Kidney (tissue), 14 donors: ENCODE measurements around the gene C14orf132. TPM values are rescaled to one million over a fixed set of nuclear protein-coding genes. Genes with fewer than 3 reads are reported as not detected.

Source experiments
- DNase-seq, 5 donors: peaks; one replicate each; pipeline ENCODE4 v3.0.0-alpha.2; 2013 to 2020
- FAIRE-seq: peaks from 2 replicates; lab custom pipeline; 2012; peaks lifted over from hg19 to GRCh38; lab: Jason Lieb, UNC
- H3K27ac ChIP-seq, 2 donors: one replicate each; pipeline ENCODE4 v1.7.0; 2013; ENCODE audit warnings: low read depth in 2 of 2, low read length in 2 of 2, inconsistent platforms in 1 of 2
- H3K27me3 ChIP-seq: one replicate; pipeline ENCODE4 v1.7.1; 2013; ENCODE audit warnings: low read length, inconsistent platforms; ENCODE audit not compliant: control insufficient read depth, insufficient read depth
- H3K36me3 ChIP-seq, 3 donors: one replicate each; pipeline versions ENCODE4 v1.7.0 to v1.7.1; 2013; ENCODE audit warnings: low read length in 3 of 3, control low read depth in 1 of 3, inconsistent platforms in 1 of 3; ENCODE audit not compliant: insufficient read depth in 3 of 3, control insufficient read depth in 2 of 3
- H3K4me1 ChIP-seq, 3 donors: one replicate each; pipeline versions ENCODE4 v1.7.0 to v1.7.1; 2013; ENCODE audit warnings: low read length in 3 of 3, inconsistent platforms in 1 of 3, low read depth in 1 of 3; ENCODE audit not compliant: control insufficient read depth in 2 of 3, insufficient read depth in 2 of 3
- H3K4me3 ChIP-seq, 3 donors: one replicate each; pipeline versions ENCODE4 v1.7.0 to v1.8.1; 2013; ENCODE audit warnings: low read length in 3 of 3, control low read depth in 1 of 3, inconsistent platforms in 1 of 3
- H3K9ac ChIP-seq, 3 donors: one replicate each; pipeline versions ENCODE4 v1.7.0 to v1.7.1; 2013; ENCODE audit warnings: low read length in 3 of 3, control low read depth in 1 of 3, inconsistent platforms in 1 of 3
- H3K9me3 ChIP-seq, 3 donors: one replicate each; pipeline versions ENCODE4 v1.7.0 to v1.7.1; 2013; ENCODE audit warnings: low read length in 3 of 3, control low read depth in 1 of 3, inconsistent platforms in 1 of 3; ENCODE audit not compliant: control insufficient read depth in 2 of 3, insufficient read depth in 1 of 3
- CTCF ChIP-seq: IDR thresholded peaks from 3 replicates; pipeline ENCODE4 v1.5.1; 2012; ENCODE audit warnings: mild to moderate bottlenecking, moderate library complexity, borderline replicate concordance; ENCODE audit not compliant: insufficient read depth; ENCODE audit errors: extremely low read depth
- intact Hi-C: fragments of 100-400 bp; cut with DNase I; formaldehyde crosslinking; loops from one replicate; pipeline ENCODE4 v1.11.1; 2022
- polyA plus RNA-seq: library from polyadenylated mRNA; stranded (reverse); fragments of 350-450 nt; fragmentation: Illumina TruSeq; extraction: RNeasy Lipid Tissue Mini Kit (QIAGEN cat#74804); gene quantifications from one replicate; pipeline ENCODE4 v1.2.3, GENCODE V29; 2014; ENCODE audit warnings: low read depth, low replicate concordance; ENCODE audit not compliant: insufficient read depth
- total RNA-seq: library from RNA; stranded (reverse); fragmentation: NEBNext Ultra II Directional; extraction: Animal tissue kit (Norgen Biotek cat#: 25700); gene quantifications from one replicate; pipeline ENCODE4 v1.2.1, GENCODE V29; 2021
- donor health status: control.
- donor health status: control.
- donor health status: control.
- donor health status: control.
- donor health status: control.
- donor health status: DM: yes; HTN: yes; CAD: no.
- donor health status: Normal renal cell carcinoma (clear cell type).

C14orf132 gene
- total and polyA plus RNA-seq, 2 donors from 2014 or later, result 6.0 to 17.5 TPM

GRCh38 chr14:96104469-96105057 lies 65.4 kb downstream of the C14orf132 start:
- TF ChIP-seq CTCF, result no peak
- intact Hi-C loops, result no loop called here
- Histone ChIP-seq H3K36me3 (no peaks in the 10 kb centered on the region), H3K27ac (peak overlapping the region; percentile 63 to 70), H3K9me3 (no peaks in the 10 kb centered on the region), H3K27me3 (no peaks in the 10 kb centered on the region), H3K4me1 (peaks cover 0 to 9% (median 7%) of the 10 kb centered on the region in 3 donors), H3K4me3 (no peak overlapping the region), H3K9ac (peak overlapping the region in 1 of 3 donors; percentile 19)
- FAIRE-seq, result no peak
- DNase-seq, result peak; percentile 84 to 94 (median 89)

- H3K4me1 ChIP-seq, result peaks cover 0 to 9% (median 7%) of the 10 kb centered on the region in 3 donors
- no peak overlapping the region for H3K4me3 ChIP-seq
- H3K9ac ChIP-seq, result peak overlapping the region in 1 of 3 donors; percentile 19
- intact Hi-C loops, result no loop called here
- no peak for FAIRE-seq
- no peaks in the 10 kb centered on the region for H3K27me3 ChIP-seq
- no peaks in the 10 kb centered on the region for H3K36me3 ChIP-seq
- TF ChIP-seq CTCF, result no peak
- H3K9me3 ChIP-seq, result no peaks in the 10 kb centered on the region
- peak in 1 of 5 donors; percentile 49 for DNase-seq
- H3K27ac ChIP-seq, result peak overlapping the region in 1 of 2 donors; percentile 62
Measured at GRCh38 chr14:96105089-96105925, 66.1 kb downstream of the C14orf132 start.

DNA sequence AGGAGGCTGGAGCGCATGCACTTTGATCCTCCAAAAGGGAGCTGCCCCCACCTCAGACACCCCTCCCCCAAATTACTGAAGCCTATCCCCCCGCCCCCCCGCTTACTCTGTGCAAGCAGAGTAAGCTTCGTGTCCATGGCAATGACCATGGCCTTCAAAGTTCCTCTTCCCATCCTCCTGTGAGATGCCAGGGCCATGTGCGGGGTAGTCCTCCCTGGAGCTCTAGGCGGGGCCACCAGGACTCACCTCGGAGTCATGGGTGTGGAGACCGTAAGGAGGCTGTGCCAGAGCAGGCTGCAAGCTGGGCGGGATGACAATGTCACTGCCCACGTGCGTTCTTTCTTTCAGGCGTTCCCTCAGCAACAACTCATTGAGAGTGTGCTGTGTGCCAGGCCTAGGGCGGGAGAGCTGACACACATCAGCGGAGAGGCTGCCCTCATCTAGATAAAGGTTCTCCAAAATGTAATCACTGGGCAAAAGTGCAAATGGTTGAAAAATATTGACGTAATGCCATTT lies 66.8 kb downstream of the C14orf132 start:
- Histone ChIP-seq H3K9me3 (no peaks in the 10 kb centered on the region), H3K36me3 (no peaks in the 10 kb centered on the region), H3K27ac (no peak overlapping the region), H3K4me3 (no peak overlapping the region), H3K27me3 (no peaks in the 10 kb centered on the region), H3K9ac (no peak overlapping the region), H3K4me1 (peaks cover 0 to 9% (median 3%) of the 10 kb centered on the region in 3 donors)
- DNase-seq, result peak; percentile 26 to 77 (median 49)
- intact Hi-C loops, result no loop called here
- no peak for FAIRE-seq
- no peak for TF ChIP-seq CTCF
